GM06990 (cell line): ENCODE measurements around the gene PDX1.

ENCODE experiments used
- DNase-seq: peaks from one replicate; pipeline ENCODE4 v3.0.0-alpha.2; 2011; ENCODE audit not compliant: insufficient read length; ENCODE audit errors: extremely low read depth
- H3K27me3 ChIP-seq: replicated peaks from 2 replicates; pipeline ENCODE4 v1.6.0; 2011; ENCODE audit warnings: low read length; ENCODE audit not compliant: control insufficient read depth, insufficient read depth
- H3K36me3 ChIP-seq: 2 replicates; pipeline ENCODE4 v1.5.1; 2011; ENCODE audit warnings: low read length; ENCODE audit not compliant: control insufficient read depth, insufficient read depth
- H3K4me3 ChIP-seq: replicated peaks from 2 replicates; pipeline ENCODE4 v1.5.1; 2011; ENCODE audit warnings: low read depth, mild to moderate bottlenecking, control low read depth, low read length
- CTCF ChIP-seq: IDR thresholded peaks from 2 replicates; pipeline ENCODE4 v1.5.1; 2011; ENCODE audit warnings: low read length, control low read depth, mild to moderate bottlenecking, inconsistent platforms; ENCODE audit not compliant: insufficient read depth, poor library complexity, severe bottlenecking

PDX1 gene

GRCh38 chr13:27965740-27966640 lies 46.2 kb downstream of the PDX1 start:
- no peak for TF ChIP-seq CTCF
- Histone ChIP-seq H3K4me3 (no peak overlapping the region), H3K27me3 (peaks cover 2% of the 10 kb centered on the region; the same call in 1 of the 2 replicates), H3K36me3 (no peaks in the 10 kb centered on the region)
- DNase-seq, result no peak

GRCh38 chr13:27966641-27967202 lies 46.9 kb downstream of the PDX1 start:
- no peaks in the 10 kb centered on the region for H3K36me3 ChIP-seq
- peaks cover 2% of the 10 kb centered on the region; the same call in 1 of the 2 replicates for H3K27me3 ChIP-seq
- H3K4me3 ChIP-seq, result no peak overlapping the region
- DNase-seq, result no peak
- TF ChIP-seq CTCF, result no peak

- no peak overlapping the region for H3K4me3 ChIP-seq
- DNase-seq, result no peak
Measured at GRCh38 chr13:27967203-27967735, 47.5 kb downstream of the PDX1 start.

GRCh38 chr13:27967736-27968315 lies 48.0 kb downstream of the PDX1 start:
- no peak for DNase-seq
- Histone ChIP-seq H3K4me3 (no peak overlapping the region), H3K27me3 (peaks cover 2% of the 10 kb centered on the region; the same call in 1 of the 2 replicates), H3K36me3 (no peaks in the 10 kb centered on the region)
- no peak for TF ChIP-seq CTCF

More at GRCh38 chr13:27967203-27967735, 47.5 kb downstream of the PDX1 start:
- TF ChIP-seq CTCF, result no peak
- Histone ChIP-seq H3K27me3 (peaks cover 2% of the 10 kb centered on the region; the same call in 1 of the 2 replicates), H3K36me3 (no peaks in the 10 kb centered on the region)

- no peak overlapping the region for H3K4me3 ChIP-seq
- no peak for TF ChIP-seq CTCF
- DNase-seq, result no peak
- no peaks in the 10 kb centered on the region for H3K36me3 ChIP-seq
- peaks cover 2% of the 10 kb centered on the region; the same call in 1 of the 2 replicates for H3K27me3 ChIP-seq
Measured at GRCh38 chr13:27968316-27969081, 48.7 kb downstream of the PDX1 start.
